Measurements from ENCODE around the gene ETV5.

DNA sequence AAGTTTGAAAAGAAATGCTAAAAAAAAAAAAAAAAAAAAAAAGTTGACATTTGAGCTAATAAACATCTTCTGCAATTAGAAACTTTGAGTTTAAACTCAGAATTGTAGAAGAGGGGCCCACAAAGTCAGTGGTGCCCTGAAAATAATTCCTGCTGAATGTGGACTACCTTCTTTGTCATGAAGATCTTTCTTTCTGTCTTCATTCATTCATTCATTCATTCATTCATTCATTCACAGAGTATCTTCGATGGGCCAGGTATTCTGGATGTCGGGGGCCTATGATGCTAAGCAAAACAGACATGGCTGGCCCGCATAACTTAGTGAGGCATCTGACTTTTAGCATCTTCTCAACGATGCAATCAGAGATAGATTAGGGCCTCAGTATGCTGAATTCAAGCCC is 24.6 kb downstream of the ETV5 start:
- TF ChIP-seq, protein P1, sequence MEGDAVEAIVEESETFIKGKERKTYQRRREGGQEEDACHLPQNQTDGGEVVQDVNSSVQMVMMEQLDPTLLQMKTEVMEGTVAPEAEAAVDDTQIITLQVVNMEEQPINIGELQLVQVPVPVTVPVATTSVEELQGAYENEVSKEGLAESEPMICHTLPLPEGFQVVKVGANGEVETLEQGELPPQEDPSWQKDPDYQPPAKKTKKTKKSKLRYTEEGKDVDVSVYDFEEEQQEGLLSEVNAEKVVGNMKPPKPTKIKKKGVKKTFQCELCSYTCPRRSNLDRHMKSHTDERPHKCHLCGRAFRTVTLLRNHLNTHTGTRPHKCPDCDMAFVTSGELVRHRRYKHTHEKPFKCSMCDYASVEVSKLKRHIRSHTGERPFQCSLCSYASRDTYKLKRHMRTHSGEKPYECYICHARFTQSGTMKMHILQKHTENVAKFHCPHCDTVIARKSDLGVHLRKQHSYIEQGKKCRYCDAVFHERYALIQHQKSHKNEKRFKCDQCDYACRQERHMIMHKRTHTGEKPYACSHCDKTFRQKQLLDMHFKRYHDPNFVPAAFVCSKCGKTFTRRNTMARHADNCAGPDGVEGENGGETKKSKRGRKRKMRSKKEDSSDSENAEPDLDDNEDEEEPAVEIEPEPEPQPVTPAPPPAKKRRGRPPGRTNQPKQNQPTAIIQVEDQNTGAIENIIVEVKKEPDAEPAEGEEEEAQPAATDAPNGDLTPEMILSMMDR (tag by site-specific recombination; IDR thresholded peaks at IDR 0.05), result no peak
- TF ChIP-seq, protein P2, sequence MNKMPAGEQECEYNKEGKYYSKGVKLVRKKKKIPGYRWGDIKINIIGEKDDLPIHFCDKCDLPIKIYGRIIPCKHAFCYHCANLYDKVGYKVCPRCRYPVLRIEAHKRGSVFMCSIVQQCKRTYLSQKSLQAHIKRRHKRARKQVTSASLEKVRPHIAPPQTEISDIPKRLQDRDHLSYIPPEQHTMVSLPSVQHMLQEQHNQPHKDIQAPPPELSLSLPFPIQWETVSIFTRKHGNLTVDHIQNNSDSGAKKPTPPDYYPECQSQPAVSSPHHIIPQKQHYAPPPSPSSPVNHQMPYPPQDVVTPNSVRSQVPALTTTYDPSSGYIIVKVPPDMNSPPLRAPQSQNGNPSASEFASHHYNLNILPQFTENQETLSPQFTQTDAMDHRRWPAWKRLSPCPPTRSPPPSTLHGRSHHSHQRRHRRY (tag by site-specific recombination; IDR thresholded peaks at IDR 0.05), result no peak
- TF ChIP-seq REPIN1 (tag by site-specific recombination; IDR thresholded peaks at IDR 0.05; ENCODE audit: low read depth) (no peak), ZNF558 (tag by site-specific recombination; IDR thresholded peaks at IDR 0.05) (no peak), TCF7L2 (IDR thresholded peaks at IDR 0.05; ENCODE audit: borderline replicate concordance, low read depth, low read length) (no peak), ZNF341 (tag by site-specific recombination; IDR thresholded peaks at IDR 0.05; ENCODE audit: low read depth) (no peak)
- TF ChIP-seq, protein P3, sequence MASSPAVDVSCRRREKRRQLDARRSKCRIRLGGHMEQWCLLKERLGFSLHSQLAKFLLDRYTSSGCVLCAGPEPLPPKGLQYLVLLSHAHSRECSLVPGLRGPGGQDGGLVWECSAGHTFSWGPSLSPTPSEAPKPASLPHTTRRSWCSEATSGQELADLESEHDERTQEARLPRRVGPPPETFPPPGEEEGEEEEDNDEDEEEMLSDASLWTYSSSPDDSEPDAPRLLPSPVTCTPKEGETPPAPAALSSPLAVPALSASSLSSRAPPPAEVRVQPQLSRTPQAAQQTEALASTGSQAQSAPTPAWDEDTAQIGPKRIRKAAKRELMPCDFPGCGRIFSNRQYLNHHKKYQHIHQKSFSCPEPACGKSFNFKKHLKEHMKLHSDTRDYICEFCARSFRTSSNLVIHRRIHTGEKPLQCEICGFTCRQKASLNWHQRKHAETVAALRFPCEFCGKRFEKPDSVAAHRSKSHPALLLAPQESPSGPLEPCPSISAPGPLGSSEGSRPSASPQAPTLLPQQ (tag by site-specific recombination; IDR thresholded peaks at IDR 0.05), result no peak
